ENCODE data around the gene POLH.
A peak's percentile ranks its signal among the peaks of the same experiment; 100 is the strongest.
"Not testable (repeated sequence)": the region's sequence is repeated elsewhere in the genome, so short reads cannot be mapped to it uniquely, and the experiment has no call there.

POLH gene

GRCh38 chr6:43575772-43576551, at the start of gene POLH, which contains the start of gene XPO5:
Gene POLH (plus strand): TSS chr6:43576185. CDS start chr6:43582320, 6,135 bp downstream.
Gene XPO5 (minus strand): TSS chr6:43576038. CDS start chr6:43575864, 174 bp downstream.
- DNase-seq = peak; percentile 95

GRCh38 chr6:43532201-43532600, 43.8 kb upstream of the POLH start:
- no peak for DNase-seq

GRCh38 chr6:43538986-43539385, 37.0 kb upstream of the POLH start:
- DNase-seq = not testable (repeated sequence)

- not testable (repeated sequence) for DNase-seq
Observed at GRCh38 chr6:43539409-43539808, 36.6 kb upstream of the POLH start.

DNA sequence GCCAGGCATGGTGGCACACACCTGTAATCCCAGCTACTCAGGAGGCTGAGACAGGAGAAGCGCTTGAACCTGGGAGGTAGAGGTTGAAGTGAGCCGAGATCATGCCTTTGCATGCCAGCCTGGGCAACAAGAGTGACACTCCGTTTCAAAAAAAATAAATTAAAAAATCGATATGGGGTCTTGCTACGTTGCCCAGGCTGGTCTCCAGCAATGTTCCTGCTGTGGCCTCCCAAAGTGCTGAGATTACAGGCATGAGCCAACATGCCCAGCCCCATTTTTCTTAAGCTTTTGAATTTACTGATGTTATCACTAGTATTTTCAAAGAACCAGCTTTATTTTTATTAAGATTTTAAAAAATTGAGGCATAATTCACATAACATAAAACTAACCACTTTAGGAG, 35.5 kb upstream of the POLH start:
- DNase-seq = no peak

DNA sequence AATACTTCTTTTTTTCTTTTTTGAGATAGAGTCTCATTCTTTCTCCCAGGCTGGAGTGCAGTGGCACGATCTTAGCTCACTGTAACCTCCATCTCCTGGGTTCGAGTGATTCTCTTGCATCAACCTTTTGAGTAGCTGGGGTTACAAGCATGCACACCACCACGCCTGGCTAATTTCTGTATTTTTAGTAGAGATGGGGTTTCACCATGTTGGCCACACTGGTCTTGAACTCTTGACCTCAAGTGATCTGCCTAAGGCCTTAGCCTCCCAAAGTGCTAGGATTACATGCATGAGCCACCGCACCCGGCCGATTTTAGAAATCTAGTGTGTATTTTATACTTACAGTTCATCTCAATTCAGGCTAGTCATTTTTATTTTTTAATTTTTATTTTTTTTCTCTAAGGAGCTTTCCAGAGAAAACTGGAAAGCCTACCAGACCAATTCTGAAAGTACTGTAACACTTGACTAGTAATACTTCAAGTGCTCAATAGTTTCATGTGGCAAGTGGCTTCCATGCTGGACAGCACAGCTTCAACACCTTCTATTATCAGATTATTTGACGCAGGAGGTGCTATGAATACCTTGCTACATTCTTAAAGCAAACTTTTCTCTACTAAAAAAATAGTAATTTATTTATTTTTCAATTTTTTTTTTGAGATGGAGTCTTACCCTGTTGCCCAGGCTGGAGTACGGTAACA, 34.1 kb upstream of the POLH start:
- DNase-seq = no peak

GRCh38 chr6:43544461-43544860, 31.5 kb upstream of the POLH start:
- no peak for DNase-seq

- DNase-seq = peak; percentile 47
Observed at GRCh38 chr6:43547222-43547621, 28.8 kb upstream of the POLH start.

DNA sequence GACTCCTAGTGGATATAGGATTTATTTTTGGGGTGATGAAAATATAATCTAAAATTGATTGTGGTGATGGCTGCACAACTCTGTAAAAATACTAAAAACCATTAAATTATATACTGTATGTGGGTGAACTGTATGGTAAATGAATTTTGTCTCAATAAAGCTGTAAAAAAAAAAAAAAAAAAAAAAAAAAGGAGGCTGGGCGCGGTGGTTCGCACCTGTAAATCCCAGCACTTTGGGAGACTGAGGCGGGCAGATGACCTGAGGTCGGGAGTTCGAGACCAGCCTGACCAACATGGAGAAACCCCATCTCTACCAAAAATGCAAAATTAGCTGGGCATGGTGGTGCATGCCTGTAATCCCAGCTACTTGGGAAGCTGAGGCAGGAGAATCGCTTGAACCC, 18.4 kb upstream of the POLH start:
- not testable (repeated sequence) for DNase-seq

- no peak for DNase-seq
Observed at GRCh38 chr6:43559328-43559727, 16.7 kb upstream of the POLH start.

DNA sequence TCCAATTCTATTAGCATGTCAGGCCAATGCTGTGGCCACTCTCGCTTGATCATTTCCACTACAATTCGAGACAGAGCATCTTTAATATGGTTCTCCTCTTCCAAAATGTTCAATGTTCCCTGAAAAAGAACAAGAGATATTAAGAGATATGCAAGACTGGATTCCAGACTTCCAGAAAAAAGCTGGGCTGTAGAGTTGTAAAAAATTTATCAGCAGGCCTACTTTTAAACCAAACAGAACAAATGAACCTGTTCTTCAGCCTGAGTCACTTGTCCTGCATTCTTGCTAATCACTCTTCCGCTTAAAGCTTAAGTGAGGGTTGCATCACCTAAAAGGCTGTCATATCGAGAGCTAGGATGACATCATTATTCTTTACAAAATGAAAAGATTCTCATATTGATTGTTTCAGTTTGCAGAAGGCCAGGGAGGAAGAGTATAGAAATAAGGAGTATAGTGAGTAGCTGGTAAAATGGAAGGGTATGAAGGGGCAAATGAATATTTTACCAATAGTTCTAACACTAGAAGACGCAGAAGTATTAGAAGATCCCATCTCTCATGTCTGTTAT, 5.0 kb upstream of the POLH start:
- peak; percentile 56 for DNase-seq

DNA sequence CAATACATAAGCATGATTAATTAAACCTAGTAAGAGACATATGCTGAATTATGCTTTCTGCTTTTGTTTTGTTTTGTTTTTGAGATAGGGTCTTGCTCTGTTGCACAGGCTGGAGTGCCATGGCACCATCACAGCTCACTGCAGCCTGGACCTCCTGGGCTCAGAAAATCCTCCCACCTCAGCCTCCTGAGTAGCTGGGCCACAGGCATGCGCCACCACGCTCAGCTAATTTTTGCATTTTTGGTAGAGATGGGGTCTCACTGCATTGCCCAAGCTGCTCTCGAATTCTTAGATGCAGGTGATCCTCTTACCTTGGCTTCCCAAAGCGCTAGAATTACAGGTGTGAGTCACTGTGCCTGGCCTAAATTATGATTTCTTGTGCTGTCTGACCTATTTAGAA, 4.0 kb upstream of the POLH start:
- DNase-seq = no peak

GRCh38 chr6:43575105-43575771, 747 bp upstream of the POLH start:
- peak; percentile 49 for DNase-seq

DNA sequence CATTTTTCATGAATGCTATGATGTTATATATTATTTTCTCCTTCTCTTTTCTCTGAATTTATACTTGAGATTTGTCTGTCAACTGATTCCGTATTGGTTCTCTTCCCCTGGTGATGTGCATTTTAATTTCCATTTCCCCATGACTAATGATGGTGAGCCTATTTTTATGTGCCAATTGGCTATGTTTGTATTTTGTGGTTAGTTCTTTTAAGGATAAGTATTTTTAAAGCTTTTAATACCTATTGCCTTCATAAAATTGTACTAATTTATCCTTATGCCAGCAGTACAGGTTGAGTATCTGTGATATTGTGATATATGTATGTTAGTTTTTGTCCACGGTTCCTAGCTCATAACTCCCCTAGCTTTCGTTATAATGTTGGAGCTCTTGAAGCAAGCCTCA, 2.8 kb downstream of the POLH start:
- no peak for DNase-seq

DNA sequence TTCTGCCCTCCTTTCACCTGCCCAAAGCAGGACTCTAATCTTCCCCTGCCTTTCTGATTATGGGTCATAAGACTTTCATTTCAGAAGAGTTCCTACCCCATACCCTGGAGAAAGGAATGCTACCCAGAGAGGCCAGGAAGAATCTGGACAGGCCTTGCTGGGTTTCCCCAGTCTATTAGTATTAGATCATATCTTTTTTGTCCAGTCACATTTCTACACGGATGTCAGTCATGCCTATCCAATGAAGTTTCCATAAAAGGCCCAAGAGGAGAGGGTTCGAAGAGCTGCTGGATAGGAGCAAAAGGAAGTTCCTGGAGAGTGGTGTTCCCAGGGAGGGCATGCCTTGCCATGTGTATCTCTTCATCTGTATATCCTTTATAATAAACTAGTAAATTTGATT, 3.2 kb downstream of the POLH start:
- DNase-seq = no peak

- DNase-seq = no peak
Observed at GRCh38 chr6:43582911-43583310, 6.9 kb downstream of the POLH start.

DNA sequence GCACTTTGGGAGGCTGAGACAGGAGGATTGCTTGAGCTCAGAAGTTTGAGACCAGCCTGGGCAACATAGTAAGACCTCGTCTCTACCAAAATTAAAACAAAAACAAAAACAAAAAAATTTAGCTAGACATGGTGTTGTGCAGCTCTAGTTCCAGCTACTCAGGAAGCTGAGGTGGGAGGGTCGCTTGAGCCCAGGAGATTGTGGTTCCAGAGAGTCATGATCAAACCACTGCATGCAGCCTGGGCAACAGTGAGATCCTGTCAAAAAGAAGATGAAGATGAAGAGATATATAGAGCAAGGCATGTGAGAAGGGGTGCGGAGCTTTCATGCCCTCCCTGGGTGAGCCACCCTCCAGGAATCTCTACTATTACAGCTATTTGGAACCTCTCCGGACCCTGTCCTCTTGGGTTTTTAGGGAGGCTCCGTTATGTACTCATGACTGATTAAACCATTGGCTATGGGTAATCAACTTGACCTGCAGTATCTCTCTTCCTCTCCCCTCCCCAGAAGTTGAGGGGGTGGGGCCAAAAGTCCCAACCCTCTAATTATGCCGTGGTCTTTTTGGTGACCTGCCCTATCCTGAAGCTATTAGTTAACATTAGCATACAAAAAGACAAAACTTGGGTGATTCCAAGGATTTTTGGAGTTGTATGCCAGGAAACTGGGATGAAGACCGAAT, 9.0 kb downstream of the POLH start:
- no peak for DNase-seq

GRCh38 chr6:43588194-43588593, 12.2 kb downstream of the POLH start:
- no peak for DNase-seq

DNA sequence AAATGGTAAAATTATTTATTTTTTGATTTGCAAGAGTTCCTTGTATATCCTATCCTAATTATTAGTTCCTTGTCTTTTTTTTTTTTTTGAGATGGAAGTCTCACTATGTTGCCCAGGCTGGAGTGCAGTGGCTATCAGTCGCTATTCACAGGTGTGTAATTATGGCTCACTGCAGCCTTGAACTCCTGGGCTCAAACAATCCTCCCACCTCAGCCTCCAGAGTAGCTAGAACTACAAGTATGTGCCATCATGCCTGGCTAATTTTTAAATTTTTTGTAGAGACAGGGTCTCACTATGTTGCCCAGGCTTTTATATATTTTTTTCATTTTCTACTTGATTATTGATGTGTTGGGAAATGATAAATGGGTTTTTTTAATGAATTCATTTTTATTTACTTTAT, 13.6 kb downstream of the POLH start:
- not testable (repeated sequence) for DNase-seq

DNA sequence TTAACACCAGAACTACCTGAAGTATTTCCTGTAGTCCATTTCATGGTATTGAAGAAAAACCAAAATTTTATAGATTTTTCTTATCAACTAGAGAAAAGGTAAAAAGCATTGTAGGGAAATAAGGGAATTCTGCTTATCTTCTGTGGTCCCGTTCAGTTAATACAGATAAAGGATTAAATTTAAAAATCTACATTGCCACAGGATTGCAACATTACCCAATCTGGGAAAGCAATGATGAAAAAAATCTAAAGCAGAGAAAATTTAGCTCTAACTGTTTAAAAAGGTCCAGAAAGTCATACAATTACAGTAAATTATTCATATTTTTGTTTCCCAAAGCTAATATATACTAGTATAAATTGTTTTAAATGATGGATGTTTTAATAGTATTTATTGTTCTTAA, 18.0 kb downstream of the POLH start:
- DNase-seq = no peak

GRCh38 chr6:43600595-43600994, 24.6 kb downstream of the POLH start:
- no peak for DNase-seq

GRCh38 chr6:43604174-43604573, 28.2 kb downstream of the POLH start:
- DNase-seq = no peak

- DNase-seq = no peak
Observed at GRCh38 chr6:43606019-43606418, 30.0 kb downstream of the POLH start.

All from inflammatory macrophage treated with lipopolysaccharide for 4 hours (primary cell).